Measurements from ENCODE around the gene SPACA4.

Gene SPACA4

DNA sequence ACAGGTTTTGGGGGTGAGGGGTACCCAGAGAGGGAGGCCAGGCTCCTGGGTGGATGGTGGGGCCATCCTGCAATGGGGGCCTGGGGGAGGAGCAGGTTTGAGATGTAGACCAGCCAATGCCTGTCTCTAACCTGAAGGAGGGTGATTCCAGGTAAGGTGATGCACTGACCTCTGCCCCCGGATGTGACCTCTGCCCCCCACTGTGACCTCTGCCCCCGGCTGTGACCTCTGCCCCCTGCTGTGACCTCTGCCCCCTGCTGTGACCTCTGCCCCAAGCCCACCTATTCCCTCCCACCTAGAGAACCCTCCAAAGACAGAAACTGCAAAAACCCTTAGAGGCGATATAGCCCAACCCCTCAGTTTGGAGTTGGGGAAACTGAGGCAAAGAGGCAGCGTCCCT lies 10.3 kb upstream of the SPACA4 start:
- DNase-seq (ENCODE audit: low spot score), result no peak
- in situ Hi-C loops (cut with MboI; ENCODE audit: low pct_unique_long_range_greater_than_20kb, low sequenced_read_pairs, unreplicated experiment), result no loop called here
- TF ChIP-seq, protein P1, sequence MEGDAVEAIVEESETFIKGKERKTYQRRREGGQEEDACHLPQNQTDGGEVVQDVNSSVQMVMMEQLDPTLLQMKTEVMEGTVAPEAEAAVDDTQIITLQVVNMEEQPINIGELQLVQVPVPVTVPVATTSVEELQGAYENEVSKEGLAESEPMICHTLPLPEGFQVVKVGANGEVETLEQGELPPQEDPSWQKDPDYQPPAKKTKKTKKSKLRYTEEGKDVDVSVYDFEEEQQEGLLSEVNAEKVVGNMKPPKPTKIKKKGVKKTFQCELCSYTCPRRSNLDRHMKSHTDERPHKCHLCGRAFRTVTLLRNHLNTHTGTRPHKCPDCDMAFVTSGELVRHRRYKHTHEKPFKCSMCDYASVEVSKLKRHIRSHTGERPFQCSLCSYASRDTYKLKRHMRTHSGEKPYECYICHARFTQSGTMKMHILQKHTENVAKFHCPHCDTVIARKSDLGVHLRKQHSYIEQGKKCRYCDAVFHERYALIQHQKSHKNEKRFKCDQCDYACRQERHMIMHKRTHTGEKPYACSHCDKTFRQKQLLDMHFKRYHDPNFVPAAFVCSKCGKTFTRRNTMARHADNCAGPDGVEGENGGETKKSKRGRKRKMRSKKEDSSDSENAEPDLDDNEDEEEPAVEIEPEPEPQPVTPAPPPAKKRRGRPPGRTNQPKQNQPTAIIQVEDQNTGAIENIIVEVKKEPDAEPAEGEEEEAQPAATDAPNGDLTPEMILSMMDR (IDR thresholded peaks at IDR 0.05; ENCODE audit: extremely low read depth, insufficient read depth, missing control alignments), result no peak

DNA sequence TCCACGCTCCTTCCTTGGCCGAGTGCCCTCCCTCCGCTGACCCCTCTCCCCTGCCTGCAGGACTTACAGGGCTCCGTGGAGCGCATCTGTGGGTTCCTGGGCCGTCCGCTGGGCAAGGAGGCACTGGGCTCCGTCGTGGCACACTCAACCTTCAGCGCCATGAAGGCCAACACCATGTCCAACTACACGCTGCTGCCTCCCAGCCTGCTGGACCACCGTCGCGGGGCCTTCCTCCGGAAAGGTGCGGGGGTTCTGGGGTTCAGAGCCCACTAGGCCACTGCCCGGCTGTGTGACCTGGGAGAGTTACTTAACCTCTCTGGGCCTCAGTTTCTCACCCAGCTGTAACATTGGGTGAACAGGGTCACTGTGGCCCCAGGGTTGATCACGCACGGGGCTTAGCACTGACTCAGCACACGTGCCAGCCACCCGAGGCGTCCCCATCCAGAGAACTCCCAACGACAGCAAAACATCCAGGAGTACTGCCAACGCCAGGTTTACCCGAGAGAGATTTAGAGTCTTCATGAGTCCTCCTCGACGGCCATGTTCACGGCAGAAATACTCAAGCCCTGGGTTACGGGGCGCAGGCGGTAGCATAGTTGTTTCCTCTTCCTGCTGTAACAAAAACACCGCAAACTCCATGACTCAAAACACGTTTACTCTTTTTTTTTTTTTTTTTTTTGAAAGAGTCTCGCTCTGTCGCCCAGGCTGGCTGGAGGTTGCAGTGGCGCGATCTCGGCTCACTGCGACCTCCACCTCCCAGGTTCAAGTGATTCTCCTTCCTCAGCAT lies 9.7 kb upstream of the SPACA4 start:
- no peak for DNase-seq (ENCODE audit: low spot score)
- in situ Hi-C loops (cut with MboI; ENCODE audit: low pct_unique_long_range_greater_than_20kb, low sequenced_read_pairs, unreplicated experiment), result no loop called here
- TF ChIP-seq, protein P1 (IDR thresholded peaks at IDR 0.05; ENCODE audit: extremely low read depth, insufficient read depth, missing control alignments), result no peak

DNA sequence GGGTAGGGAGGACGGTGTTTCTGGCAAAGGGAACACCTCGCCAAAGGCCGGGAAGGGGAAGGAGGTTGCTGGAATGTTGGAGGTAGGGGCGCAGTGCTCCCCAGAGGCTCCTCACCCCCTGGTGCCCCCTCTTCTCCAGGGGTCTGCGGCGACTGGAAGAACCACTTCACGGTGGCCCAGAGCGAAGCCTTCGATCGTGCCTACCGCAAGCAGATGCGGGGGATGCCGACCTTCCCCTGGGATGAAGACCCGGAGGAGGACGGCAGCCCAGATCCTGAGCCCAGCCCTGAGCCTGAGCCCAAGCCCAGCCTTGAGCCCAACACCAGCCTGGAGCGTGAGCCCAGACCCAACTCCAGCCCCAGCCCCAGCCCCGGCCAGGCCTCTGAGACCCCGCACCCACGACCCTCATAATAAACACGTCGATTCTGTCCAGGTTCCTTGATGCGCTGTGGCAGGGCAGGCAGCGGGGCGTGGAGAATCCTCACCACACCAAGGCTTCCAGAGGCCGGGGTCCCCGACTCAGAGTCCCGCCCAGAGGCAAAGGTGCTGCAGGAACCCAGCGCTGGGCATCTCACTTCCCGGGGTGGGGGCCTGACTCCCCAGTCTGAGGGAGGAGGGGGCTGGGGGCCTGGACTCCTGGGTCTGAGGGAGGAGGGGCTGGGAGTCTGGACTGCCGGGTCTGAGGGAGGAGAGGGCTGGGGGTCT lies 7.4 kb upstream of the SPACA4 start:
- TF ChIP-seq, protein P1 (IDR thresholded peaks at IDR 0.05; ENCODE audit: extremely low read depth, insufficient read depth, missing control alignments), result no peak
- in situ Hi-C loops (cut with MboI; ENCODE audit: low pct_unique_long_range_greater_than_20kb, low sequenced_read_pairs, unreplicated experiment), result no loop called here
- DNase-seq (ENCODE audit: low spot score), result no peak

DNA sequence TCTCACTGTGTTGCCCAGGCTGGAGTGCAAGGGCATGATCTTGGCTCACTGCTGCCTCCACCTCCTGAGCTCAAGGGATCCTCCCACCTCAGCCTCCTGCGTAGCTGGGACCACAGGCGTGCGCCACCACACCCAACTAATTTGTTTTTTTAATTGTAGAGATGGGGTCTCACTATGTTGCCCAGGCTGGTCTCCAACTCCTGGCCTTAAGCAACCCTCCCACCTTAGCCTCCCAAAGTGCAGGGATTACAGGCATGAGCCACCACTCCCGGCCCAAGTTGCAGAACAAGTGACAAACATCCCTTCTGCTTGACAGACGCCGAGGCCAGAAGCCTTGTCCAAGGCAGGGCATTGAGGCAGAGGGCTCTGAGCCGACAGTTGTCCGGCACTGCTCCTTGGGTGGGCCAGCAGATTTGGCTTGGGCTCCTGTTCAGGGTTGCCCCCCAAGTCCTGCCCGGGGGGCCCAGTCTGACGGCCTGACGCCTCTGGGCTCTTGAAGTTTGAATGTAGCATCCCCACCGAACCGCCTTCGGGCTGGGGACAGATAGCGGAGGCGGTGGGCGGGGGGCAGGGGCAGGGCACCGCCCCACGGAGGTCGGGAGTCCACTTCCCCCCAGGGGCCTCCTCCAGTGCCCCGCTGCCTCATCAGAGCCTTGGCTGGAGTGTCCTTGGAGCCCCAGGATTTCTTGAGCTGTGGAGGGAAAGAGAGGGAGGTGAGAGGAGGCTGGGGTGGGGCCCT lies 5.7 kb upstream of the SPACA4 start:
- in situ Hi-C loops (cut with MboI; ENCODE audit: low pct_unique_long_range_greater_than_20kb, low sequenced_read_pairs, unreplicated experiment), result no loop called here
- TF ChIP-seq, protein P1 (IDR thresholded peaks at IDR 0.05; ENCODE audit: extremely low read depth, insufficient read depth, missing control alignments), result no peak
- no peak for DNase-seq (ENCODE audit: low spot score)

DNA sequence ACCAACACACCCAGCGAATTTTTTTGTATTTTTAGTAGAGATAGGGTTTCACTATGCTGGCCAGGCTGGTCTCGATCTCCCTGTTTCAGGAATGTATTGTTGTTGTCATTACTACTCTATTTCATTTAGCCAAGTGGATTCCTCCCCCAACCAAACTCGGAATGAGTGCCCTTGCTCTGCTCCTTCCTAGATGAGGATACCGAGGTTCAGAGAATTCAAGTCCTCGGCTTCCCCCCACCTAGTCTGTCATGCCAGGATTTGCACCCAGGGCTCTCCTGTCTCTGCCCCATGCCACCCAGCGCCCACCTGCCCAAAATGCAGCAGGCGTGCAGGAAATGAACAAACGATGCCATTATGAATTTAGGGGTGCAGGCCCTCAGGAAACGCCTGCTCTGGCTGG lies 3.5 kb upstream of the SPACA4 start:
- TF ChIP-seq, protein P1 (IDR thresholded peaks at IDR 0.05; ENCODE audit: extremely low read depth, insufficient read depth, missing control alignments), result no peak
- no peak for DNase-seq (ENCODE audit: low spot score)
- in situ Hi-C loops (cut with MboI; ENCODE audit: low pct_unique_long_range_greater_than_20kb, low sequenced_read_pairs, unreplicated experiment), result no loop called here

DNA sequence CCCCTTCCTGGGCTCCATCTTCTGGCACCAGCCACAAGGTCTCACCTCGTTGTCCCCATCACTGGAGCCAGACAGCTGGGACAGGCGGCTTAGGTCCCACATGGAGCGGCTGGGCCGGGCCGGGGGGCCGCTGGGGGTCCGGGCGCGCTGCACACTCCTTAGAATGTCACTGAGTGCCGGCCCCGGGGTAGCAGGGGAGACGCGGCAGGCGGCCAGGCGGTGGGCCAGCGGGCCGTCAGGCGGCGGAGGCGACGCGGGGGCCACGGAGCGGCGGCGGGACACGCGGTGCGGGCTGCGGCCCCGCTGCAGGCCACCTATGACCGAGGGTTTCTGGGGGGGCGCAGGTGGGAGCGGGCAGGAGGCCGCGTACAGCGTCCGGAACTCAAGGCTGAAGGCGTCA lies 3.1 kb upstream of the SPACA4 start:
- TF ChIP-seq, protein P1 (IDR thresholded peaks at IDR 0.05; ENCODE audit: extremely low read depth, insufficient read depth, missing control alignments), result no peak
- in situ Hi-C loops (cut with MboI; ENCODE audit: low pct_unique_long_range_greater_than_20kb, low sequenced_read_pairs, unreplicated experiment), result no loop called here
- no peak for DNase-seq (ENCODE audit: low spot score)
